HG03060 (cell line): ENCODE measurements around the gene CBFA2T3.
"Not testable (repeated sequence)": the region's sequence is repeated elsewhere in the genome, so short reads cannot be mapped to it uniquely, and the experiment has no call there.

Source experiments
- ATAC-seq: cut with Tn5 transposase; IDR thresholded peaks from one replicate; pipeline ENCODE4 v1.9.1; 2021; ENCODE audit warnings: low read depth, moderate number of reproducible peaks; ENCODE audit not compliant: unreplicated experiment

The CBFA2T3 gene

GRCh38 chr16:88896238-88897070 is 80.6 kb downstream of the CBFA2T3 start:
- no peak for ATAC-seq

DNA sequence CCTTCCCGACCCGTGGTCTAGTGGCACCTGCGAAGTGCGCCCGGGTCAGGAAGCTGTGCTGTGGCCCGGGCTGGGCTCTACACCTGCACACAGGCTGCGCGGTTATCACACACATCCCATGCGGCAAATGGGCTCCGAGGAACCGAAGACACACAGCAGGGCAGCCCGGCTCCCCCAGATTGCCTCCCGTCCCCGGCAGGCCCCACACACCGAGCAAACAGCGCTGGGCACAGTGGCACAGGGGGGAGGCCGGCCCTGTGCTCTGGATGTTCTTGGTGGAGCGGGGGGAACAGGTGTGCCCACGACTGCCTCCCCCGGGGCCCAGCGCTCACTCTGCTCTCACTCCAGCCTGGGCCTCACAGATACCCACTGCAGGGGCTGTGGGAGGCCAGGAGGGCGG is 81.7 kb downstream of the CBFA2T3 start:
- no peak for ATAC-seq

DNA sequence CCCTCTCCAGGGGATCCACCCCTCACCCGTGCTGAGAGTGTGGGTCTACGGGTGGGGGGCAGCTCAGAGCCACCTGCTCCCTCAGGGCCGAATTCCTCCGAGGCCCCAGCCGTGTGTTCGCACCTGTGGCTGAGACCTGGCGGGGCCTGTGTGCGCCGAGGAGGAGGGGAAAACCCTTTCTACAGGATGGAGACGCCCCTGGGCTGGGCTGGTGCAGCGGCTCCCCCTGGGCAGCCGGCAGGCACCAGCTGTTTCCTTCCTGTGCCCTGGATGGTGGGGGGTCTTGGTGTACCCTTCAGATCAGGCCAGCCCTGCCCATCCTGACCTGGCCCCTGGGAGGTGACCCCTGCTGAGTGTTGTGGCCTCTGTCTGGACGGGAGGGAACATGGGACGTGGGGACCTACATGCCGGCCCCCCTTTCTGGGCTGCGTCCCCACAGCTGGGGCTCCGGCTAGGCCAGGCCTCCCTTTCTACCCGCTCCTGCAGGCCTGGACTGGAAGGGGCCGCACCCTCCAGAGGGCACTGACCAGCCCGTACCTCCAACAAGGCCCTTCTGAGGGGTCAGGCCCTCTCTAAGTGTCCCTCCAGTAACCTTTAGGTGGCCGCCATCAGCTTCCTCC is 82.2 kb downstream of the CBFA2T3 start:
- no peak for ATAC-seq

DNA sequence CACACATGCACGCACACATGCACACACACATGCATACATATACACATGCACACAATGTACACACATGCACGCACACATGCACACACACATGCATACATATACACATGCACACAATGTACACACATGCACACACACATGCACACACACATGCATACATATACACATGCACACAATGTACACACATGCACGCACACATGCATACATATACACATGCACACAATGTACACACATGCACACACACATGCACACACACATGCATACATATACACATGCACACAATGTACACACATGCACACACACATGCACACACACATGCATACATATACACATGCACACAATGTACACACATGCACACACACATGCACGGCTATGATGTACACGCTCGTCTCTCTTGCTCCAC is 82.7 kb downstream of the CBFA2T3 start:
- ATAC-seq, result not testable (repeated sequence)

GRCh38 chr16:88893127-88893968 is 83.7 kb downstream of the CBFA2T3 start:
- ATAC-seq, result no peak

GRCh38 chr16:88892065-88892464 is 84.9 kb downstream of the CBFA2T3 start:
- ATAC-seq, result no peak

GRCh38 chr16:88891083-88891482 is 85.9 kb downstream of the CBFA2T3 start:
- no peak for ATAC-seq

- ATAC-seq, result not testable (repeated sequence)
These were observed 87.2 kb downstream of the CBFA2T3 start for GRCh38 chr16:88889702-88890352.

DNA sequence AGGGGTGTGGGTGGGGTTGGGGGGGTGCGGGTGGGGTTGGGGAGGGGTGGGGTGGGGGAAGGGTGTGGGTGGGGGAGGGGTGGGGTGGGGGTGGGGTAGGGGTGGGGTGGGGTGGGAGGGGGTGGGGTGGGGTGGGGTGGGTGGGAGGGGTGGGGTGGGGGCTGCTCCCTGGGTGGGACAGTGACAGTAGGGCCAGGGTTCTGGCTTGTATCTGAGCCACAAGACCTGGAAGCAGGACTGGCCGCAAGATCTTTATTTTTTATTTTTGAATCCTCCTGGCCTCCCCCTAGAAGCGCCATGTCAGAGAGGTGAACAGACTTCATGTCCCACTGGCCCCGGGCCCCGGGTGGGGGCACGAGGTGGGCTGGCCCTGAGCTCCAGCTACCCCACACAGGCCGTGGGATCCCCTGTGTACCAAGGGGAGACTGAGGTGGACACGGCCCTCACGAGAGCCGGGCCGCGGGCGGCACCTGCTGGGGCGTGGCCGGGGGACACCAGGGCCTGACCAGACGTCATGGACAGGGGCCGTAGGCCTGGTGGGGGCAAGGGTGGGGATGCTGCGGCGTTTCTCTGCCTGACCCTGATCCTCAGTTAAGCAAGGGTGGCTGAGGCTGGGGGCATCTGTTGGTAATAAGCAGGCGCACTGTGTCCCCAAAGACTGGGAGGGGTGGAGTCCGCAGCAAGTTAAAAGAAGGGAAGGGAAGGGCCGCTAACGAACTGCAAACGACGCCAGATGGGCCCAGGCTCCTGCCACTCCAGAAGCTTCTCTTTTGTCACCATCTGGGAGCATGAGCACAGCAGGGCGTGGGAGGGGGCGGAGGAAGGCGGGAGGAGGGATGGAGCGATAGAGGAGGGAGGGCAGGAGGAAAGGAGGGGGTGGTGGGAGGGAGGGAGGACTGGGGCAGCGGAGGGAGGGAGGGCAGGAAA is 88.3 kb downstream of the CBFA2T3 start:
- ATAC-seq, result no peak

DNA sequence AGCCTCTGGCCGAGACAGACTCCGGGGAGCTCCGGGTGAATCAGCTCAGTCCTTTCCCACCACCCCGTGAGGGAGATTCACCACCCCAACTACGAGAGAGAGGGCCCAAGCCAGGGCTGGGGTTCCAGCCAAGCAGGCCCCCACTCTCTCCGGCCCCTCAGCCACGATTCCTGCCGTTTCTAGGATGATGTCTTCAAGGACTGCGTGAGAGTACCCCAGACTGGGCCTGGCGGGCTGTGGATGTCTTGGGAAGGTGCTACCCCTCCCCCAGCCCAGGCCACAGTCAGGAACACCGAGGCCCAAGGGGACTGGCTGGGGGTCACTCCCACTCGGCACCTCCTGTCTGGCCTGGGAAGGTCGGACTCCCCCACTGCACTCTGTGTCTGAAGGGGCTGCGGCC is 89.0 kb downstream of the CBFA2T3 start:
- no peak for ATAC-seq

DNA sequence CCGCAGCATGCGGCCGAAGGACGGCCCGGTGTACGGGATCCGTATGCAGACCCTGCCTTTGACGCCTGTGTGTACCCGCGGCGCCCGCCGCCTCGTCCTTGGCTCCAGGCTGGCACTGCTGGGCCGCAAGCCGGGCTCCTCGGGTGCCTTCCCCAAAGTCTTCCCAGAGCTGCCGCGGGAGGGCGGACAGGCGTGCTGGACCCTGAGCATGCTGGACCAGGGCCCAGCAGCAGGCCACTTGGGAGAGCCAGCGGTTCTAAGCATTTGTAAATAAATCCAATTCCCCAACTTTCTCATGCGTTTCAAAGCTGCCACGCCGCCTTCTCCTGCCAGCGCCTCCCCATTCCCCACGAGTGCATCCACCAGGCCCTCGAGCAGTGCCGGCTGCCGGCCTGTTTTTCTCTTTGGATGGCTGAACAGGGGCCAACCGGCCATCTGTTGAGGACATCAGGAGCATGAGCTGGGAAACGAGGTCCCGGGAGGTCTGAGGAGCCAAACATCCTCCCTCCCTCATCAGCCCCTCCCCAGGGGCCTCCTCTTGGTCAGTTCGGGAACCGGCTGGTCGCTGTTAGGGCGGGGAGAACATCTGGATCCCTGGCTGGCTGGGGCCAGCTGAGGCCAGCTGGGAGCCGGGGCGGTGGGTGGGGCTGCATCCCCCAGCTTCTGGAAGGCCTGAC is 90.0 kb downstream of the CBFA2T3 start:
- no peak for ATAC-seq

- no peak for ATAC-seq
These were observed 90.6 kb downstream of the CBFA2T3 start for GRCh38 chr16:88886420-88886844.

DNA sequence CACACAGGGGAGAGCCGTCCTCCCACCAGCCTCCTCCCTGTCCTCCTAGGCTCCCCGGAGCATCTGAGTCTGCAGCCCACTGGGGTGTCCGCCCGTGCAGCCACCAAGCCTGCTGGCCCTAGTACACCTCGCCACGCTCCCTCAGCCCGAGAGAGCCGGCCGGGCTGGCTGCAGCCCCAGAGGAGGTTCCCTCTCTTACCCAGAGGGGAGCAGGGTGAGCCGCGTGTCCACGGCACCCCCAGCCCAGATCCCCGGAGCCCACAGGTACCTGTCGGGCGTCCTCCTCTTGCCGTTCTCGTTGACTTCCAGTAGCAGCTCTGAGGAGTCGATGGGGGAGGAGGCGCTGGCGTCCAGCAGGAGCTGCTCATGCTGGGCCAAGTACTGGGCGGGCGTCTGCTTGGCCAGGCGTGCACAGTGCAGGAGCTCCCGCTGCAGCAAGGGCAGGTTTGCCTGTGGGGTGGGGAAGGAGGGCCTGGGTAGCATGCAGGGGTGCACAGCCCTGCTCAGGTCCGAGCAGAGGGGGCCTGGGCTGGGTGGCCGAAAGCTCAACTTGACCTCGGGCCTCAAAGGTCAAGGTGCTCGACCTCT is 91.2 kb downstream of the CBFA2T3 start:
- ATAC-seq, result no peak

DNA sequence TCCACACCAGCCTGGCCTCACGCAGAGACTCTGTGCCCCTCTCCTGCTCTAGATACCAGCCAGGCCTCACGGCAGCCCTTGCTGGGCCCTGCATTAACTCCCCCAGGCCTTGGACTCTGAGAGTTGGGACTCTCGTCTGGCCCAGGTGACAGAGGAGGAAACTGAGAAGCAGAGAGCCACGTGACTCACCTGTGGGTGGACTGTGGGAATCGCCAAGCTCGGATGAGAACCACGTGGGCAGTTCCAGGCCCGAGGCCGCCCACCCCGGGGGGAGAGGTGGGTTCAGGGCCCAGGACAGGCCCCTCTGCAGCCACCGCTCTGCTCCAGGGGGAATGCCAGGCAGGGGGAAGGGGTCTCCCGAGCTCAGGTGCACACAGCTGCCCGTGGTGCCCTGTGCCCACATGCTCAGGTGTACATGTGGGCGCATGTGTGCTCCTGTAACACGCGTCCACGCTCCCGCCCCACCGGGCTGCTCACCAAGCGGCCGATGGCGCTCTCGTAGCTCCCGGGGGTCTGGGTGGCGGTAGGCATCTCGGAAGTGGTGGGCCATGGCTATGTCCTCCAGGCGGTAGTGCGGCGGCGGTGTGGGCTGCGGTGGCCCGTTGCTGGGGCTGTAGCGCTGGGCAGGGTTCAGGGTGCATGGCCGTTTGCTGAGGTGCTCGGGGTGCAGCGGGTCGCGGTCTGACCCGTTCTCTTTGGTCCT is 92.3 kb downstream of the CBFA2T3 start:
- no peak for ATAC-seq

- no peak for ATAC-seq
These were observed 93.1 kb downstream of the CBFA2T3 start for GRCh38 chr16:88883946-88884345.

DNA sequence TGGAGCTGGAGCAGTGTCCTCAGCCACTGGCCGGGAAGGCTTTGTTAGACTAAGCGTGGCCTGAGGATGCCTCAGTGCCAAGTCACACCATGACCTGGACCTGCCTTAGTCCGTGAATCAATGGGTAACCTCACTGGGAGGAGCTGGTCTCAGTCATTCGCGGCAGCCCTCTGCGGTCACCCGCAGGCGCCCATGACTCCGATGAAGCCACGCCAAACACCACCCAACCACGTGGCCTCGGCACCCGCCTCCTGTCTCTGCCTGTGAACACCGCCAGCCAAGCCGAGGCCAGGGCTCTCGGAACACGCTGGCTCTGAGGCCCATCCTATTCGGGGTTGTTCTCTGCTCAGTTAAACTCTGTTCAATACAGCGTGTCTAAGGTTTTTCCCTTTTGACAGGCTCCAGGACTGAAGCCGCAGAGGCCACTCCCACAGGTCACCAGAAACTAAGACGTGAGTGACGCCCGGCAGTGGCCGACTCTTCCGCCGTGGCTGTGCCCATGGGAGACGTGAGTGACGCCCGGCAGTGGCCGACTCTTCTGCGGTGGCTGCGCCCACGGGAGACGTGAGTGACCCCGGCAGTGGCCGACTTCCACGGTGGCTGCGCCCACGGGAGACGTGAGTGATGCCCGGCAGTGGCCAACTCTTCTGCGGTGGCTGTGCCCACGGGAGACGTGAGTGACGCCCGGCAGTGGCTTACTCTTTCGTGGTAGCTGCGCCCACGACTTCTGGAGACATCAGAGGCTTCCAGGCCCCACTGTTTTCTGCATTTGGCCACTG is 93.7 kb downstream of the CBFA2T3 start:
- ATAC-seq, result no peak

DNA sequence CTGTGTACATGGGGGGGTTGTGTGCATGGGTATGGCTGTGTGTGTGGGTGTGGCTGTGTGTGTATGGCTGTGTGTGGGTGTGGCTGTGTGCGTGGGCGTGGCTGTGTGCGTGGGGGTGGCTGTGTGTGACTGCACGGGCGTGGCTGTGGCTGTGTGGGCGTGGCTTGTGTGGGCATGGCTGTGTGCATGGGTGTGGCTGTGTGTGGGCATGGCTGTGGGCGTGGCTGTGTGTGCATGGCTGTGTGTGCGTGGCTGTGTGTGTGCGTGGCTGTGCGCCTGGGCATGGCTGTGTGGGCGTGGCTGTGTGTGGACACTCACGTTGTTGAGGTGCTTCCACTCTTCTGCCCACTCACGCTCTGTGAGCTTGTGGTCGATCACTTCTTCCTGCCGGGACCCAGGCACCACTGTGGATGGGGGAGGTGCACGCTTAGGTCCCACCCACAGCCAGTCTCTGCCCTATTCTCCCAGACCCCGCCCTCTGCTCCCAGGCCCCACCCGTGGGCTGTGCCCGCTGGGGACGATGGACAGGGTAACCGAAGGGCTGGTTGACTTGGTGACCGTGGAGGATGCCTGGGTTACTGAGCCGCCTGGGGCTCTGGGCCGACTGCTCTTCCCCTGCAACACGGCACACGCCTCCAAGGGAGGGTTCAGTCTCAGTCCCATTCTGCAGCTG is 94.5 kb downstream of the CBFA2T3 start:
- ATAC-seq, result no peak
